SK-N-SH (cell line): Measurements from ENCODE around the gene ALG9. TPM values are rescaled to one million over a fixed set of nuclear protein-coding genes. Genes with fewer than 3 reads are reported as not detected.

Experiments used
- CTCF ChIA-PET: fragments of 300-600, 350-600 bp; formaldehyde crosslinking; extraction: SDS; loops from one replicate; lab custom pipeline; 2021; lab: Yijun Ruan, JAX
- POLR2A ChIA-PET: fragments of 350-600 bp; sonication (Branson Sonifier 250); formaldehyde crosslinking; extraction: SDS; loops from one replicate; lab custom pipeline; 2020; ENCODE audit warnings: antibody characterized with exemption, inconsistent platforms; lab: Yijun Ruan, JAX
- DNase-seq: peaks from one replicate; pipeline ENCODE4 v3.0.0; 2012
- H2AFZ ChIP-seq: fragments of 200-600 bp; sonication (generic); 2 replicates; pipeline ENCODE4 v1.8.1; 2016; ENCODE audit warnings: antibody characterized with exemption, mild to moderate bottlenecking, low read depth
- H3F3A ChIP-seq: fragments of 200-600 bp; sonication (generic); replicated peaks from 2 replicates; pipeline ENCODE3; 2016; ENCODE audit warnings: antibody characterized with exemption, mild to moderate bottlenecking; ENCODE audit not compliant: insufficient read depth
- H3K27ac ChIP-seq, 2 experiments: fragments of 200-500 bp in 1 of 2; fragments of 200-600 bp in 1 of 2; sonication (Bioruptor generic) in 1 of 2; sonication (generic), shearing (Covaris generic) in 1 of 2; 2 replicates each; pipeline versions ENCODE4 v1.5.1 to v1.6.1; 2014 to 2016; ENCODE audit warnings: low read depth in 2 of 2, inconsistent platforms in 1 of 2, low read length in 1 of 2, mild to moderate bottlenecking in 1 of 2, mixed read lengths in 1 of 2
- H3K27me3 ChIP-seq: fragments of 200-600 bp; sonication (generic), shearing (Covaris generic); 2 replicates; pipeline ENCODE4 v1.6.1; 2016; ENCODE audit warnings: mixed run types; ENCODE audit not compliant: insufficient read depth
- H3K36me3 ChIP-seq, 2 experiments: fragments of 200-500 bp in 1 of 2; fragments of 200-600 bp in 1 of 2; sonication (Bioruptor generic) in 1 of 2; sonication (generic) in 1 of 2; replicated peaks in 1 of 2; 2 replicates each; pipeline versions ENCODE3 to v1.5.1; 2014 to 2016; ENCODE audit warnings: low read length in 1 of 2, mild to moderate bottlenecking in 1 of 2; ENCODE audit not compliant: insufficient read depth in 2 of 2, control insufficient read depth in 1 of 2
- H3K4me1 ChIP-seq, 2 experiments: fragments of 200-500 bp in 1 of 2; fragments of 200-600 bp in 1 of 2; sonication (Bioruptor generic) in 1 of 2; sonication (generic), shearing (Covaris generic) in 1 of 2; 2 replicates each; pipeline versions ENCODE4 v1.5.1 to v1.6.1; 2014 to 2016; ENCODE audit warnings: low read depth in 1 of 2, low read length in 1 of 2, mixed run types in 1 of 2; ENCODE audit not compliant: insufficient read depth in 2 of 2, control insufficient read depth in 1 of 2
- H3K4me2 ChIP-seq: fragments of 200-600 bp; sonication (generic), shearing (Covaris generic); 2 replicates; pipeline ENCODE4 v1.6.1; 2017; ENCODE audit warnings: mixed run types
- H3K4me3 ChIP-seq, 2 experiments: fragments of 200-500 bp in 1 of 2; fragments of 200-600 bp in 1 of 2; sonication (Bioruptor generic) in 1 of 2; sonication (generic), shearing (Covaris generic) in 1 of 2; 2 replicates each; pipeline versions ENCODE4 v1.5.1 to v1.8.1; 2014 to 2016; ENCODE audit warnings: low read depth in 2 of 2, inconsistent platforms in 1 of 2, low read length in 1 of 2, mild to moderate bottlenecking in 1 of 2, mixed read lengths in 1 of 2, moderate library complexity in 1 of 2
- H3K79me2 ChIP-seq: fragments of 200-600 bp; sonication (generic); 2 replicates; pipeline ENCODE4 v1.8.1; 2017; ENCODE audit warnings: mild to moderate bottlenecking; ENCODE audit not compliant: insufficient read depth
- H3K9ac ChIP-seq: fragments of 200-600 bp; sonication (generic); 2 replicates; pipeline ENCODE4 v1.6.1; 2017; ENCODE audit warnings: mixed run types
- H3K9me2 ChIP-seq: fragments of 200-600 bp; sonication (generic); 2 replicates; pipeline ENCODE4 v1.6.1; 2017; ENCODE audit warnings: mixed run types
- H3K9me3 ChIP-seq: fragments of 200-600 bp; sonication (generic); 2 replicates; pipeline ENCODE4 v1.6.1; 2017; ENCODE audit warnings: mixed run types, mild to moderate bottlenecking, moderate library complexity
- H4K20me1 ChIP-seq: fragments of 200-600 bp; sonication (generic); 2 replicates; pipeline ENCODE4 v1.6.1; 2017; ENCODE audit warnings: mild to moderate bottlenecking, mixed run types; ENCODE audit not compliant: insufficient read depth
- CHD2 ChIP-seq: fragments of 150-350 bp; IDR thresholded peaks from 2 replicates; pipeline ENCODE4 v1.6.1; 2018; ENCODE audit warnings: low read length; ENCODE audit not compliant: partially characterized antibody
- CTCF ChIP-seq: fragments of 200-600 bp; sonication (generic); IDR thresholded peaks from 2 replicates; pipeline ENCODE4 v1.6.1; 2017; ENCODE audit warnings: antibody characterized with exemption, mild to moderate bottlenecking, moderate library complexity
- ELF1 ChIP-seq: IDR thresholded peaks from 2 replicates; pipeline ENCODE4 v1.4.0; 2012
- EP300 ChIP-seq, 2 experiments: IDR thresholded peaks; 2 replicates each; pipeline versions ENCODE4 v1.4.0 to v1.6.1; 2012; ENCODE audit warnings: borderline replicate concordance in 1 of 2, low read depth in 1 of 2, low read length in 1 of 2
- EZH2phosphoT487 ChIP-seq: fragments of 200-600 bp; sonication (generic); IDR thresholded peaks from 2 replicates; pipeline ENCODE4 v1.6.1; 2017; ENCODE audit warnings: low read depth, mixed run types, mild to moderate bottlenecking, antibody characterized with exemption, moderate library complexity, borderline replicate concordance
- FOSL2 ChIP-seq: IDR thresholded peaks from 2 replicates; pipeline ENCODE4 v1.4.0; 2012; ENCODE audit warnings: low read depth, mild to moderate bottlenecking, moderate library complexity, borderline replicate concordance
- GATA2 ChIP-seq: sonication (generic); formaldehyde crosslinking; IDR thresholded peaks from 2 replicates; pipeline ENCODE4 v1.5.0; 2020; ENCODE audit warnings: mild to moderate bottlenecking, missing genetic modification reagents
- JUND ChIP-seq: IDR thresholded peaks from 2 replicates; pipeline ENCODE4 v1.4.0; 2012
- MEF2A ChIP-seq: IDR thresholded peaks from 2 replicates; pipeline ENCODE4 v1.4.0; 2012; ENCODE audit warnings: low read depth, borderline replicate concordance
- MXI1 ChIP-seq: IDR thresholded peaks from 2 replicates; pipeline ENCODE4 v1.6.1; 2012; ENCODE audit warnings: mild to moderate bottlenecking, low read depth, low read length, improper control_type of control experiment
- NFIC ChIP-seq: IDR thresholded peaks from 2 replicates; pipeline ENCODE4 v1.4.0; 2012; ENCODE audit warnings: borderline replicate concordance
- POLR2AphosphoS5 ChIP-seq: IDR thresholded peaks from 2 replicates; pipeline ENCODE4 v1.6.1; 2012; ENCODE audit warnings: low read depth, low read length
- RAD21 ChIP-seq: IDR thresholded peaks from 2 replicates; pipeline ENCODE4 v1.6.1; 2012; ENCODE audit warnings: mild to moderate bottlenecking, low read length
- RFX5 ChIP-seq: IDR thresholded peaks from 2 replicates; pipeline ENCODE4 v1.6.1; 2012; ENCODE audit warnings: mild to moderate bottlenecking, improper control_type of control experiment, low read length
- SIN3A ChIP-seq: IDR thresholded peaks from 2 replicates; pipeline ENCODE4 v1.6.1; 2012; ENCODE audit warnings: low read depth, mild to moderate bottlenecking, low read length, moderate library complexity, borderline replicate concordance
- SMC3 ChIP-seq: IDR thresholded peaks from 2 replicates; pipeline ENCODE4 v1.6.1; 2012; ENCODE audit warnings: low read depth, low read length, improper control_type of control experiment
- TAF1 ChIP-seq: IDR thresholded peaks from 2 replicates; pipeline ENCODE4 v1.6.1; 2012; ENCODE audit warnings: low read depth, mild to moderate bottlenecking, low read length, moderate library complexity, borderline replicate concordance
- TCF12 ChIP-seq: IDR thresholded peaks from 2 replicates; pipeline ENCODE4 v1.4.0; 2012
- TEAD4 ChIP-seq: IDR thresholded peaks from 2 replicates; pipeline ENCODE4 v1.4.0; 2012; ENCODE audit warnings: mild to moderate bottlenecking, borderline replicate concordance; ENCODE audit not compliant: insufficient read depth
- ZBTB33 ChIP-seq: IDR thresholded peaks from 2 replicates; pipeline ENCODE4 v1.4.0; 2012; ENCODE audit warnings: low read depth, borderline replicate concordance
- WGBS: methylation state at CpG from one replicate; pipeline ENCODE4 v1.1.6; 2017; ENCODE audit warnings: low lambda C conversion rate; 5-methylcytosine and 5-hydroxymethylcytosine counted together
- polyA plus RNA-seq, 3 experiments: library from polyadenylated mRNA; depleted of rRNA; stranded (reverse); fragments of >200 nt; gene quantifications; 2 replicates each; pipeline ENCODE4 v1.2.3, GENCODE V29; 2012
- TF ChIP-seq, protein P1 (sequence below): IDR thresholded peaks from 2 replicates; pipeline ENCODE4; 2012
- TF ChIP-seq, protein P2 (sequence below): fragments of 150-350 bp; IDR thresholded peaks from 2 replicates; pipeline ENCODE4 v1.6.1; 2016; ENCODE audit warnings: mild to moderate bottlenecking, low read depth, low read length
- TF ChIP-seq, protein P3 (sequence below): fragments of 150-350 bp; IDR thresholded peaks from 2 replicates; pipeline ENCODE4 v1.6.1; 2017; ENCODE audit warnings: antibody characterized with exemption, low read length, low read depth, borderline replicate concordance
- TF ChIP-seq, protein P4 (sequence below): IDR thresholded peaks from 2 replicates; pipeline ENCODE4 v1.4.0; 2012; ENCODE audit warnings: low read depth, borderline replicate concordance

Gene ALG9
- polyA plus RNA-seq, 1 of the 3 experiments (the other 2 are of a cell fraction): 17.9 TPM

DNA sequence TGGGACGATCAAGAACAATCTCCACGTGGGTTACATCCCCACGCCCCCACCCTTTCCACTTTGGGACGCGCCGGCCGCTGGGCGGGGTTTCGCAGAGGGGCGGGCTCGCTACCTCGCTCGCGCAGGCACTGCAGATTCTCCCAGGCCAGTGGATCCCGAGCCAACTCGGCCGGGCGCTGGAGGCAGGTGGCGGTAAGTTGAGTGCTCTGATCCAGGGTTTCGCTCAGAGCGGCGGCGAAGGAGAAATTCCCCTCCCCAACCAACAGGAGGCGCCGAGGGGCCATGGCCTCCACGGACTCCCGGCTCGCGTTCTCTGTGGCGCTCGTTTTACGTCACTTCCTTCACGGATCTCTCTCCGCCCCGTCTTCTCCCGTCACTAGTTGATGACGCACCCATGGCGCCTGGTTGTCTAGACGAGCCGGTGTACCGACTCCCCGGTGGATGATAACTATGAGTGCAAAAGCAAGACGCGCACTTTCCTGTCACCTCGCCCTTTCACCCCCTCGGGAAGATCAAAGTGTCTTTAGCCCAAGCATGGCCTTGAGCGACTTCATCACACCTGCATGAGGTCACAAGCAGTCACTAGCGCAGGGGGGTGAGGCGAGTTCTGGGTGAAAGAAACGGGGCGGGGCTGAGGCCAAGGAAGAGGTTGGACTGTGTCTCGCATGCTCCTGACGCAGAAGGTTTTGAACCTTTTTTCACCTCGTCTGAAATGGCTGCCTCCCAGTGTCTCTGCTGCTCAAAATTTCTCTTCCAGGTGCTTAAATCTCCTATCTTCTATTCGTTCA, 7.7 kb upstream of the ALG9 start, which contains the start of the genes CFAP68 and FDXACB1:
Gene CFAP68 (plus strand): TSS at position 693 of the 788 bp plus-strand sequence. CDS start 20 bp downstream, at position 713.
Gene FDXACB1 (minus strand): TSS at position 317 of the 788 bp plus-strand sequence. CDS start 33 bp downstream, at position 284.
- H3K9ac ChIP-seq: peak within 1 kb of the TSS; percentile 71
- peak; percentile 93 for DNase-seq
- peak within 1 kb of the TSS; percentile 72 to 84 for H3K4me3 ChIP-seq
- peaks cover 0 to 18% of the 10 kb centered on the region in 2 experiments for H3K36me3 ChIP-seq
- no peaks in the 10 kb centered on the region for H3K27me3 ChIP-seq
- ChIA-PET CTCF (interaction anchor here (1.0 to 1.7 kb wide), 7 partner anchors 10 to 144 kb away, joined by 3 to 8 read pairs (median 3); no protein-coding TSS in a partner anchor), POLR2A (interaction anchor here (1.0 kb wide), 1 partner anchor 48 kb away, joined by 5 read pairs; no protein-coding TSS in a partner anchor)
- H3K27ac ChIP-seq: peak within 1 kb of the TSS; percentile 86 to 98
- H3K79me2 ChIP-seq: peaks cover 6% of the 10 kb centered on the region; the same call in 1 of the 2 replicates
- peak within 1 kb of the TSS; percentile 93 for H2AFZ ChIP-seq
- no peaks in the 10 kb centered on the region for H3K9me2 ChIP-seq
- WGBS: under 1% methylated on average over 41 of the region's 55 CpGs
- peaks cover 0 to 8% of the 10 kb centered on the region in 2 experiments; a peak in 2 of 4 replicates for H3K4me1 ChIP-seq
- peaks cover 4% of the 10 kb centered on the region for H3F3A ChIP-seq
- peak within 1 kb of the TSS; percentile 75 for H3K4me2 ChIP-seq
- no peaks in the 10 kb centered on the region for H3K9me3 ChIP-seq
- no peaks in the 10 kb centered on the region for H4K20me1 ChIP-seq
- TF ChIP-seq EZH2phosphoT487: no peak
- TF ChIP-seq RFX5: 0 out of 2 replicates have a peak, but pooled peaks have one; percentile 11
- TF ChIP-seq, protein P1, sequence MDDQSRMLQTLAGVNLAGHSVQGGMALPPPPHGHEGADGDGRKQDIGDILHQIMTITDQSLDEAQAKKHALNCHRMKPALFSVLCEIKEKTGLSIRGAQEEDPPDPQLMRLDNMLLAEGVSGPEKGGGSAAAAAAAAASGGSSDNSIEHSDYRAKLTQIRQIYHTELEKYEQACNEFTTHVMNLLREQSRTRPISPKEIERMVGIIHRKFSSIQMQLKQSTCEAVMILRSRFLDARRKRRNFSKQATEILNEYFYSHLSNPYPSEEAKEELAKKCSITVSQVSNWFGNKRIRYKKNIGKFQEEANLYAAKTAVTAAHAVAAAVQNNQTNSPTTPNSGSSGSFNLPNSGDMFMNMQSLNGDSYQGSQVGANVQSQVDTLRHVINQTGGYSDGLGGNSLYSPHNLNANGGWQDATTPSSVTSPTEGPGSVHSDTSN: no peak
- TF ChIP-seq MEF2A: no peak
- 0 out of 2 replicates have a peak, but pooled peaks have one; percentile 10 for TF ChIP-seq NFIC
- TF ChIP-seq CHD2: peak; percentile 36
- TF ChIP-seq, protein P2, sequence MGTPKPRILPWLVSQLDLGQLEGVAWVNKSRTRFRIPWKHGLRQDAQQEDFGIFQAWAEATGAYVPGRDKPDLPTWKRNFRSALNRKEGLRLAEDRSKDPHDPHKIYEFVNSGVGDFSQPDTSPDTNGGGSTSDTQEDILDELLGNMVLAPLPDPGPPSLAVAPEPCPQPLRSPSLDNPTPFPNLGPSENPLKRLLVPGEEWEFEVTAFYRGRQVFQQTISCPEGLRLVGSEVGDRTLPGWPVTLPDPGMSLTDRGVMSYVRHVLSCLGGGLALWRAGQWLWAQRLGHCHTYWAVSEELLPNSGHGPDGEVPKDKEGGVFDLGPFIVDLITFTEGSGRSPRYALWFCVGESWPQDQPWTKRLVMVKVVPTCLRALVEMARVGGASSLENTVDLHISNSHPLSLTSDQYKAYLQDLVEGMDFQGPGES: no peak
- peak; percentile 91 for TF ChIP-seq CTCF
- TF ChIP-seq, protein P3, sequence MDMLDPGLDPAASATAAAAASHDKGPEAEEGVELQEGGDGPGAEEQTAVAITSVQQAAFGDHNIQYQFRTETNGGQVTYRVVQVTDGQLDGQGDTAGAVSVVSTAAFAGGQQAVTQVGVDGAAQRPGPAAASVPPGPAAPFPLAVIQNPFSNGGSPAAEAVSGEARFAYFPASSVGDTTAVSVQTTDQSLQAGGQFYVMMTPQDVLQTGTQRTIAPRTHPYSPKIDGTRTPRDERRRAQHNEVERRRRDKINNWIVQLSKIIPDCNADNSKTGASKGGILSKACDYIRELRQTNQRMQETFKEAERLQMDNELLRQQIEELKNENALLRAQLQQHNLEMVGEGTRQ: no peak
- TF ChIP-seq TCF12: no peak
- no peak for TF ChIP-seq GATA2 (CRISPR knock-in tag)
- peak in 1 of 2 experiments; percentile 21; a peak in 1 of 4 replicates for TF ChIP-seq EP300 (IDR thresholded peaks at IDR 0.05; ENCODE audit: borderline replicate concordance in 1 of 2, low read depth in 1 of 2, low read length in 1 of 2)
- TF ChIP-seq FOSL2: peak; percentile 32; the same call in 1 of the 2 replicates
- peak; percentile 68; the same call in 1 of the 2 replicates for TF ChIP-seq SIN3A
- no peak for TF ChIP-seq ZBTB33
- TF ChIP-seq JUND: no peak; the same call in 1 of the 2 replicates
- 0 out of 2 replicates have a peak, but pooled peaks have one; percentile 43 for TF ChIP-seq ELF1
- peak; percentile 98; the same call in 1 of the 2 replicates for TF ChIP-seq MXI1
- TF ChIP-seq POLR2AphosphoS5: peak; percentile 78
- TF ChIP-seq SMC3: peak; percentile 60
- peak; percentile 43; the same call in 1 of the 2 replicates for TF ChIP-seq TAF1
- TF ChIP-seq TEAD4: no peak
- peak; percentile 77 for TF ChIP-seq RAD21
- TF ChIP-seq, protein P4, sequence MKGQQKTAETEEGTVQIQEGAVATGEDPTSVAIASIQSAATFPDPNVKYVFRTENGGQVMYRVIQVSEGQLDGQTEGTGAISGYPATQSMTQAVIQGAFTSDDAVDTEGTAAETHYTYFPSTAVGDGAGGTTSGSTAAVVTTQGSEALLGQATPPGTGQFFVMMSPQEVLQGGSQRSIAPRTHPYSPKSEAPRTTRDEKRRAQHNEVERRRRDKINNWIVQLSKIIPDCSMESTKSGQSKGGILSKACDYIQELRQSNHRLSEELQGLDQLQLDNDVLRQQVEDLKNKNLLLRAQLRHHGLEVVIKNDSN: no peak
